GM18499 (cell line): ENCODE data around the gene PPP1R37.

Experiments used
- ATAC-seq: cut with Tn5 transposase; IDR thresholded peaks from one replicate; pipeline ENCODE4 v1.9.1; 2021; ENCODE audit warnings: moderate number of reproducible peaks; ENCODE audit not compliant: insufficient read depth, unreplicated experiment

Gene PPP1R37, protein sequence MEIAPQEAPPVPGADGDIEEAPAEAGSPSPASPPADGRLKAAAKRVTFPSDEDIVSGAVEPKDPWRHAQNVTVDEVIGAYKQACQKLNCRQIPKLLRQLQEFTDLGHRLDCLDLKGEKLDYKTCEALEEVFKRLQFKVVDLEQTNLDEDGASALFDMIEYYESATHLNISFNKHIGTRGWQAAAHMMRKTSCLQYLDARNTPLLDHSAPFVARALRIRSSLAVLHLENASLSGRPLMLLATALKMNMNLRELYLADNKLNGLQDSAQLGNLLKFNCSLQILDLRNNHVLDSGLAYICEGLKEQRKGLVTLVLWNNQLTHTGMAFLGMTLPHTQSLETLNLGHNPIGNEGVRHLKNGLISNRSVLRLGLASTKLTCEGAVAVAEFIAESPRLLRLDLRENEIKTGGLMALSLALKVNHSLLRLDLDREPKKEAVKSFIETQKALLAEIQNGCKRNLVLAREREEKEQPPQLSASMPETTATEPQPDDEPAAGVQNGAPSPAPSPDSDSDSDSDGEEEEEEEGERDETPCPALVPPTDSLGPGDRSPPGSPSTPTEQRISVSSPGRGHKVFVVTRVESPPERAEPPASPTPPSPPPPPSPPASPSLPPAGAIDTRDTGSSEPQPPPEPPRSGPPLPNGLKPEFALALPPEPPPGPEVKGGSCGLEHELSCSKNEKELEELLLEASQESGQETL

DNA sequence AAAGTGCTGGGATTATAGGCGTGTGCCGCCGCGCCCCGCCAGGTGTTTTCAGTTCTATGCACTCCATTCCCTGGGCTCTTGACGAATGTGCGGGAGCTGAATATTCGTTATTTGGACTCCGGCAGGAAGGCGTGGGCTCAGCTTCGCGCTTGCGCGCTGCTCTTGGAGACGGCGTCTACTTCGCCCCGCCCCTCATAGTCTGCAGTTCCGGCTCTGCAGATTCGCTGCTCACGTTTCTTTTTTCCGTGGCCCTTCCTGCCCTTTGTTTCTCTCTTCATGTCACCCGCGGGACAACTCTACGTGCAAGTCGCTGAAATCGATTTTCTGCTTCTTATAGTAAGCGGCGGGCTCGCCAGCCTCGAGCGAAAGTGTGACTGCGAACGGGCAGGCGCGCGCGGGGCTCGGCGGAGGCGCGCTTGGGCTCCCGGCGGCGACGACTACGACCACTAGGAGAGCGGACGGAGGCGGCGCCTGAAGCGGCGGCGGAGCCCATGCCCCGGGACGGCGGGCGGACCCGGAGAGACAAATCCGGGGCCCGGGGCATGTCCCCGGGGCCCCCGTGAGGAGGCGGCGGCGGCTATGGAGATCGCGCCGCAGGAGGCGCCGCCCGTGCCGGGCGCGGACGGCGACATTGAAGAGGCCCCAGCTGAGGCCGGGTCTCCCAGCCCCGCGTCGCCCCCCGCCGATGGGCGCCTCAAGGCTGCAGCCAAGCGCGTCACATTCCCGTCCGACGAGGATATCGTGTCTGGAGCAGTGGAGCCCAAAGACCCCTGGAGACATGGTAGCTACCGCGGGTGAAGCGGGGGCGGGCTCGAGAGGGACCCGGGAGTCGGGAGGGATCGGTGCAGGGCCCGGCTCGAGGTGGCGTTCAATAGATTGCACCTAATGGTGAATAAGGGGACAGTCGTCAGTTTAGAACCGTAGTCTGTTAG, at the start of gene PPP1R37:
Gene PPP1R37 (plus strand): TSS at position 433 of the 932 bp plus-strand sequence. CDS start 147 bp downstream, at position 580.
- ATAC-seq: no peak

DNA sequence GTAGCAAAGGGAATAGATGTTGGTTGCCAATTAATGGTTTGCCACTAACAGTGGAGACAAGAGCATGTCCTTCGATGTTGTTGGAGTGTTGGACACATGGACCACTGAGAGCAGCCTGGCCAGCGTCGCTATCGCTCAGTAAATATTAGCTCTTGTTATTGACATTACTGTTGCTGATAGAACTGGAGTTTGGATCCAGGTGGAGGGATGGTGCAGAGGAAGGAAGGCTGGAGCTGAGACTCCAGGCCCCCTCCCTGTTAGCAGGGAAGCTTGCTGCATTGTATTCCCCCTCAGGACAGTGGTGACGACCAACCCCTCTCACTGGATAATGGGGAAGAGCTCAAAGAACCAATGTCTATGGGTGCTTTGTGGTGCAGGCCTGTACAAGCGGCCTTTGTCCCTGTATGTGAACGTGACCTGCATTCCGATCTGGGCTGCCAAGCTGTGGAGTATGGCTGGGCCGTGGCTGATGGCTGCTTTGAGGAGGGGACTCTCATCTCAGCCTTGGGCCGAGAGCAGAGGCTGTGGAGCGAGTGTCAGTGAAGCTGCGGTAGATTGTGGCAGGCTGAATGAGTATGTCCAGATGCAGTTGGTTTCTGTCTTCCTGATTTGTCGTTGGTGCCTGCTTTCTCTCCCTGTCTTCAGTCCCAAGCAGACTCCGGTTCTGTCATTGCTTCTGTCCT, 47.2 kb upstream of the PPP1R37 start:
- ATAC-seq: no peak

DNA sequence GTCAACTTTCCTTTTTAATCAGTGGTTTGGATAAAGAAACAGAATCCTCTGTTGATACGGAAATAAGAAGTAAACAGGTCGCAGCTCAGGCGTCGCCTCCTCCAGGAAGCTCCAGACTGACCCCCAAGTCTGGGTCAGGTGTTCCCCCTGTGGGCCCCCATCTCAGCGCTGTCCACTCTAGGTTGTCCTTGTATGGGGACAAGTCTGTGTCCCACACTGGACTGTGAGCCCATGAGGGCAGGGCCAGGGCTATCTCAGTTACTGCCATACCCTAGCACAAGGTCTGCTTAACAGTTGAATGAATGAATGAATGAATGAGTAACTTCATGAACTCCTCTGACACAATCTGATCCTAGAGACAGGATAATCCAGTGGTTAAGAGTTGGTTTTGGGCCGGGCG, 46.6 kb upstream of the PPP1R37 start:
- no peak for ATAC-seq

DNA sequence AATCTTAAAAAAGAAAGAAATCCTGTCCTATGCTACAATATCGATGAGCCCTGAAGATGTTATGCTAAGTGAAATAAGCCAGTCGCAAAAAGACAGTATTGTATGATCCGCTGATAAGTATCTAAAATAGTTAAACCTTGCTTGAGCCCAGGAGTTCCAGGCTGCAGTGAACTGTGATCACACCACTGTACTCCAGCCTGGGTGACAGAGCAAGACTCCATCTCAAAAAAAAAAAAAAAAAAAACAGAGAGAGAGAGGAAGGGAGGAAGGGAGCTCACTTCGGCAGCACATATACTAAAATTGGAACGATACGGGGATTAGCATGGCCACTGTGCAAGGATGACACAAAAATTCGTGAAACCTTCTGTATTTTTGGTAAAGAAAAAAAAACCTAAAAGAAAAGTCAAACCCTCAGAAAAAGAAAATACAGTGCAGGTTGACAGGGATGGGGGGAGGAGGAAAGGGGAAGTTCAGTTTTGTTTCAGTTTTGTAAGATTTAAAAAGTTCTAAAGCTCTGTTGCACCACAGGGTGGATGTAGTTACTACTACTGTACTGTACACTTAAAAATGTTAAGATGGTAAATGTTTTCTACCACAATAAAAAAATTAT, 45.7 kb upstream of the PPP1R37 start:
- ATAC-seq: no peak

DNA sequence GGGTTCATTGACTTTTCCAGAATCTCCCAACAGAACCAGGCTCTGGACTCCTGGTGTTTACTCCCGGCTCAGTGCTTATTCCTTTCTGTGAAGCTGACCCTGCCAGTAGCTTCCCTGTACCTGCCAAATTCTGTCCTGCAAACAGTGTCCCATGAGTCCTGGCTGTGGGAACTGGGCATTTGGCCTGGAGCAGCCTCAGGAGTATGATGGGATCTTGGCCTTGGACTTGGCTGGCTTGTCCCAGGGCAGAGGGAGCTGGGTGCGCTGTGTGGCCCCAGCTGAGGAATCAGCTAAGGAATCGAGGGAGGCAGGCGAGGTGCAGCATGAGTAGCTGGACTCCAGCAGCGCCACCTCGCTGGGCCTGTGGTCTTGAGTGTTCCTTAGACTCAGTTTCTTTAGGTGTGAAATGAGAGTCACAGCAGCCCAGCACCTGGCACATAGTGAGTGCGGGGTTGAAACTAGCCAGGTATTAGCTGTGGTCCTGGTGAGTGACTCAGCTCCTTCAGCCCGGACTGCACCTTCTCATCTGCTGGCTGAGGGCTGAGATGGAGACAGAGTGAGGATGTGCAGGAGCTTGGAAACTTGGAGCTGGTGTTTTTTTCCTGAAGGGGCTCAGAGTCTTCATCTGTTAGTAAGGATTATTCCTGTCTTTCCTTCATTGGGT, 43.8 kb upstream of the PPP1R37 start:
- no peak for ATAC-seq

DNA sequence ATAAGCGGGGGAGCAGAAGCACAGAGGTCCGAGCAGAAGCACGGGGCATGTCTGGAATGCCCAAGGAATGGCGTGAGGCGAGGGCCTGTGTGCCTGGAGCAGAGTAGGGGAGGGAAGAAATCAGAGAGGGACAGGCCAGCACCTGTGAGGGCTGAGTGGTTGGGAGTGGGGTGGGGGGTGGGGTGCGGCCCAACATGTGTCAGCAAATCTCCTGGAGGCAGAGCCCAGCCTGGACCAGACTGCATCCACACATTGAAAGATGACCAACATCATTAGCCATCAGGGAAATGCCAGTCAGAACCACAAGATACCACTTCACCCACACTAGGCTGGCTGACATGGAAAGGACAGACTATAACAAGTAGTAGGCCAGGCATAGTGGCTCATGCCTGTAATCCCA, 42.9 kb upstream of the PPP1R37 start:
- ATAC-seq: no peak

DNA sequence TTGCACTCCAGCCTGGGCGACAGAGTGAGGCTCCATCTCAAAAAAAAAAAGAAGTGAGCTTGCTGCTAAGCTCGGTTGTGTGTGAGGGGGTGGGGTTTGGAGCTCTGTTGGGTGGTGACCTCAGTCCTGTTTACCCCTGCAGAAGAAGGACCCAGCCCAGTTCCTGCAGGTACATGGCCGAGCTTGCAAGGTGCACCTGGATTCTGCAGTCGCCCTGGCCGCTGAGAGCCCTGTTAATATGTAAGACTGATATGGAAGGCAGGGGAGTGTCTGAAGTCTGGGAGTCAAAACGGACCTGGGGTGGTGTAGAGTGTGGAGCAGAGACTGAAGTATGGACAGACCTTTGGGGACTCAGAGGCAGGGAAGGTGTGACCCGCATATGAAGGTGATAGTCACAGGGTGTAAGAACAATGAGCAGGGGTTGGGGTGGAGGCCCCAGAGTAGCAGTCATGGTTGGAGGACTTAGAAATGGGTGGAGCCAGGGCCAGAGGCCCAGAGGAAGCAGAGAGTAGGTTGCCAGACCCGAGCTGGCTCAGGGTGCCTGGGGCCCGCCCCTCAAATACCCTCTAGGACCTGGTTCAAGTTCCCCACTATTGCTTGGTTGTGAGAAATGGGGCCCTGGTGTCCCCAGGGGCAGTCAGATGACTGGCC, 40.9 kb upstream of the PPP1R37 start:
- ATAC-seq: no peak

DNA sequence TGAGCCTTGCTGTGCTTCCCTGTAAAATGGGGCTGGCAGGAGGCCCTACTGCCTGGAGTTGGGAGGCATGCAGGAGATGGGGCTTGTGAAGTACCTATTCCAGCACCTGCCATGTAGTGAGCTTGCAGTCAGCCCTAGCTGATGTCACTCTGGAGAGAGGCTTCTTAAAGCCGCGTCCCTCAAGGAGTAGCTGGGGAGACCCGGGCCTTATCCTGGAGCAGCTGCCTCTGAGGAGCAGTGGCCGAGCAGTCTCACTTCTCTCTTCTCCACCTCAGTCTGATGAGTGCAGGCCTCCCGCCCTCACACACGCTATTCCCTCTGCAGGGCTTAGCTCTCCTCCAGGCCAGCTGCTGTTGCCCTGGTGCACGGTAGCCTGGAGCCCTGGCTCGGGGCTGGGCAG, 36.1 kb upstream of the PPP1R37 start:
- ATAC-seq: no peak

DNA sequence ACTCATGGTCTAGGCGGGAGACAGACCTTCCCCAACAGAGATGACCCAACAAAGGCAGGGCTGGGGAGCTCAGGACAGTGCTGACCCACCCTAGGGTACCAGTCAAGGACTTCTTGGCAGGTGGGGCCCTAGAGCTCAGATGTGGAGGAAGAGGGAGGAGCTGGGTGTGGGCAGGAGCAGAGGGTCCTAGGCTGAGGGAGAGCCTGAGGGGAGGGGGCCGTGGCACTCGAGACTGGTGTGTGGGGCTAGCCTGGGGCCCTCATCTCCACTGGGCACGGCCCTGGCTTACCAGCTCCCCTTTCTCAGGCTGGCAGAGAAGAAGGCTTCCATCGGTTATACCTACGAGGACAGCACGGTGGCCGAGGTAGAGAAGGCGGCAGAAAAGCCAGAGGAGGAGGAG, 35.5 kb upstream of the PPP1R37 start:
- ATAC-seq: no peak

DNA sequence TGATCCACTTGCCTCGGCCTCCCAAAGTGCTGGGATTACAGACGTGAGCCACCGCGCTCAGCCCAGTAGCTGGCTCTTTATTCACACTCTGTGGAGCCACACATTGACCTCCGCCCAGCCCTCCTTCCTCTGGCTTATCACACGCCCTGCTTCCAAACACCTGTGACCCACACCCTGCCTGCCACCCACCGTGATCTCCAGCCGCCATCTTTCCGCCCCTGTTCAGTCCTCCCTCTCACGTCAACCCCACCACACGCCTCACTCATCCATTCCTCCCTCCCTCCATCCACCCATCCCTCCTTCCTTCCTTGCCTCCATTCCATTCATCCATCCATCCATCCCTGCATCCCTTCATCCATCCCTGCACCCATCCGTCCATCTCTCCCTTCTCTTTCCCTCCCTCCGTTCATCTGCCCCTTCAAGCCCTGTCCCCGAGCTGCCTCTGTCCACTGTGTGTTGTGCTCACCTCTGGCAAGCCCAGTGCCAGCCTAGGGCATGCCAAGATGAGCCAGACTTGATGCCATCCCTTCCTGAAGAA, 34.3 kb upstream of the PPP1R37 start:
- ATAC-seq: no peak

DNA sequence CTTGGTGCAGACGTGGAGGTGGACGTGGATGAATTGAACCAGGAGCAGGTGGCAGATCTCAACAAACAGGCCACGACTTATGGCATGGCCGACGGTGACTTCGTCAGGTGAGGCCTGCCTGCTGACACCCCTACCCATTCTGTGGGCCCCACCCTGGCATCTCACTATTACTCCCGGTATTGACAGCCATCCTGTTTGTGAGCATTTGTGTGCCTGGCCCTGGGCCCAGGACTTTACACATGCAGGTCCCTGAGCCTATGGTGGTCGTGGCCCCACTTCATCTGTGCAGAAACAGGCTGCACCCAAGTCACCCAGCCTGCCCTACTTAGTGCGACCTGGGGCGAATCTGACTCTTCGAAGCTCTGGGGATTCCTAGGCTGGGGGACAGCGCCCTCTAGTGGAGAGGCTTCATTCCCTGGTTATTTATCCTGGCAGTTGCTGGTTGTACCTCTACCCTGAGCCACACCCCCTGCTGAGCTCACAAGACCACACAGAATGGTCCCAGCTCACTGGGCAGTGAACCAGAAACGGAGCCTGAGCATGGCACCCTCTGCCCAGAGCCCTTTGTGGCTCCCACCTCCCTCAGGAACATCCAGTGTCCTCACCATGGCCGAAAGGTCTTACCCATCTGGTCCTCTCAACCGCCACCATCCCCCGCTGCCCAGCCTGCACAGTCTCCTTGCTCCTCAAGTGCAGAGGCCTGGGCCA, 33.6 kb upstream of the PPP1R37 start:
- ATAC-seq: no peak

DNA sequence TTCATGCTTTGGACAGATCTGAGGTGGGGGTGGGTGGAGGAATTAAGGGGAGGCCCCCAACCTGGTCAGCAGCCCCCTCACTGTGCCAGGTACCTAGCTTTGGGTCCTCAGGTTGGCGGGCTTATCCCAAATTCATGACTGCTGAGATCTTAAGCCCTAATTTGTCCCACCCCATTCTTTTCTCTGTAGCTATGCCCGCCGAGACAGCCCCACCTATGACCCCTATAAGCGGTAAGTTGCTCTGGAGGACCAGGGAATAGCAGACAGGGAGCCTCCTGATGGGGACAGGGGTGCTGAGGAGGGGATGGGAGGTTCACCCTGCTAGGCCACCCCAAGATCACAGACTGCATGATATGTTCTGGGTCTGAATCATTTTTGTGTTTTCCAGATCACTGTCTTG, 31.0 kb upstream of the PPP1R37 start:
- ATAC-seq: no peak

DNA sequence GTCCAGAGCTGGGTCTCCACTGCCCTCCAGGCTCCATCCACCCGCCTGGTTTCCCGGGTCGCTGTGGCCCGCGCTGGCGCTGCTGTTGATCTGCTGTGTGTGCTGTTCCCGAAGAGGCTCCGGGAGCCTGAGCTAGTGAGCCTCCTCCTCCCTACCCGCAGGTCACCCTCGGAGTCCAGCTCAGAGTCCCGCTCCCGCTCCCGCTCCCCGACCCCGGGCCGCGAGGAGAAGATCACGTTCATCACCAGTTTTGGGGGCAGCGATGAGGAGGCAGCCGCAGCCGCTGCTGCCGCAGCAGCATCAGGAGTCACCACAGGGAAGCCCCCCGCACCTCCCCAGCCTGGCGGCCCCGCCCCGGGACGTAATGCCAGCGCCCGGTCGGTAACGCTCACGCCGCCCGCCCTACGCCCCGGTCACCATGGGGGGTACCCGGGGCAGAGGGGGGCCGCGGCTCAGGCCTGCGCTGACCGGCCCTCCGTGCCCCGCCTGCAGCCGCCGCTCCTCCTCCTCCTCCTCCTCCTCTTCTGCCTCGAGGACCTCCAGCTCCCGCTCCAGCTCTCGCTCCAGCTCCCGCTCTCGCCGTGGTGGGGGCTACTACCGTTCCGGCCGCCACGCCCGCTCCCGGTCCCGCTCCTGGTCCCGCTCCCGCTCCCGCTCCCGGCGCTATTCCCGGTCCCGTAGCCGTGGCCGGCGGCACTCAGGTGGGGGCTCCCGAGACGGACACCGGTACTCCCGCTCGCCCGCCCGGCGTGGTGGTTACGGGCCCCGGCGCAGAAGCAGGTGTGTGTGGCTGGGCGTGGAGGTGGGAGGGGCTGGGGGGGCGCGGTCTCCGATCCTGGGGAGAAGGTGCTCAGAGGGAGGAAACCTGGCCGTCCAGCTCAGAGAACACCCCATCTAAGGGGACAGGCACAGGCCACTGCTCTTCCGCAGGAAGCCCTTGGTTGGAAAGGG, 28.9 kb upstream of the PPP1R37 start:
- no peak for ATAC-seq

DNA sequence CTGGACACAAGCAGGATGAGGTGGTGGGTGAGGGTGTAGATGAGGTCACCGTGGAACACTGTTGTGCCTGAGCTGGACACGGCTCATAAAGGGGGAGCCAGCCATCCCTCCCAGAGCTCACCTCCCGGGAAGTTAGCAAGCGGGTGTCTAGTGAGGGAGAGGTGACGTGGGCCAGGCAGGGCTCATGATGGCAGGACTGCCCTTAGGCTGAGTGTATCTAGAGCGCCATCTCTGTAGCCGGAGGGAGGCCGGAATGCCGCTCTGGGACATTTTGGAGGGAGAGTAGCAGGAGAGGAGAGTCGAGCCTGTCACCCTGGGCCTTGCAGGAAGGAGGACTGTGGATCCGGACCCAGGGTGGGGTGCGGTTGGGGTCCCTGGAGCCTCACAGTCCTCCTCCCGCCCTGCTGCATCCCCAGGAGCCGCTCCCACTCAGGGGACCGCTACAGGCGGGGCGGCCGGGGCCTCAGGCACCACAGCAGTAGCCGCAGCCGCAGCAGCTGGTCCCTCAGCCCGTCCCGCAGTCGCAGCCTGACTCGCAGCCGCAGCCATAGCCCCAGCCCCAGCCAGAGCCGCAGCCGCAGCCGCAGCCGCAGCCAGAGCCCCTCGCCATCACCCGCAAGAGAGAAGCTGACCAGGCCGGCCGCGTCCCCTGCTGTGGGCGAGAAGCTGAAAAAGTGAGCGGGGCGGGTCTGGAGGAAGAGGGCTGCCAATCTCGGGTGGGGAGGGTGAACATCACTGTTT, 25.9 kb upstream of the PPP1R37 start:
- no peak for ATAC-seq

DNA sequence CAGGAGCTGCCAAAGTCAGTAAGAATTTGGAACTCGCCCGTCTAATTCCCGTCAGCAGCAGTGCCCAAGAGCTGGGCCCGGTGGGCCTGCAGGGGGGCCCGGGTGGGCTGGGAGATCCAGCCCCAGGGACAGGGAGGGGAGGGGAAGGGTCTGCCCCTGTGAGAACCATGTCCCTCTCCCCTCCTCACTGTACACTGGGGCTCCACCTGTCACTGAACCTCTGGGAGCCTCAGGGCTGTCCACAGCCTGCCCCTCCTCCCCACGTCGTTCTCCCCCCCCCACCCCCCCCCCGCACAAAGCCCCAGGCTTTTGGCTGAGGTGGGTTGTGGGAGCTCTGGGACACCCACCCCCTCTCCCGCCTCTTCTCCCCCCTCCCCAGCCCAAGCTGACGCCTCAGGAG, 24.9 kb upstream of the PPP1R37 start:
- no peak for ATAC-seq

DNA sequence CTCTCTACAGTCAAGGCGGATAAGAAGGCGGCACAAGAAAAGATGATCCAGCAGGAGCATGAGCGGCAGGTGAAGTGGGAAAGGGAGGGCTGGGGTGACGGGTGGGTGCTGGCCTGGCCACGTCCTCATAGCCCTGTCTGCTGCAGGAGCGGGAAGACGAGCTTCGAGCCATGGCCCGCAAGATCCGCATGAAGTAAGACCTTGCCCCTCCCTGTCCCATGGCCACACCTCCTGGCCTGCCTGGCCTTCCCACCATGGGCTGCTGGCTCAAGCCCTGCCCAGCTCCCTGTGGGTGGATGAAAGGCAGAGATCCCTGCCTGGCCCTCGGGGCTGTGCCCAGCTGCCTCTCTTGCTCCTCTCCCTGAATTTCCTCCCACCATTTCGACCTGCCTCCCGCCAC, 23.9 kb upstream of the PPP1R37 start:
- no peak for ATAC-seq
